ENCODE results near the gene RPL13A. TPM values are rescaled to one million over a fixed set of nuclear protein-coding genes. Genes with fewer than 3 reads are reported as not detected.

RPL13A gene
- total and polyA plus RNA-seq, 9 of the 15 experiments (the other 6 are each of a cell fraction or from before 2014, with no cell fraction given): 1,744 to 5,482 (median 2,949) TPM

DNA sequence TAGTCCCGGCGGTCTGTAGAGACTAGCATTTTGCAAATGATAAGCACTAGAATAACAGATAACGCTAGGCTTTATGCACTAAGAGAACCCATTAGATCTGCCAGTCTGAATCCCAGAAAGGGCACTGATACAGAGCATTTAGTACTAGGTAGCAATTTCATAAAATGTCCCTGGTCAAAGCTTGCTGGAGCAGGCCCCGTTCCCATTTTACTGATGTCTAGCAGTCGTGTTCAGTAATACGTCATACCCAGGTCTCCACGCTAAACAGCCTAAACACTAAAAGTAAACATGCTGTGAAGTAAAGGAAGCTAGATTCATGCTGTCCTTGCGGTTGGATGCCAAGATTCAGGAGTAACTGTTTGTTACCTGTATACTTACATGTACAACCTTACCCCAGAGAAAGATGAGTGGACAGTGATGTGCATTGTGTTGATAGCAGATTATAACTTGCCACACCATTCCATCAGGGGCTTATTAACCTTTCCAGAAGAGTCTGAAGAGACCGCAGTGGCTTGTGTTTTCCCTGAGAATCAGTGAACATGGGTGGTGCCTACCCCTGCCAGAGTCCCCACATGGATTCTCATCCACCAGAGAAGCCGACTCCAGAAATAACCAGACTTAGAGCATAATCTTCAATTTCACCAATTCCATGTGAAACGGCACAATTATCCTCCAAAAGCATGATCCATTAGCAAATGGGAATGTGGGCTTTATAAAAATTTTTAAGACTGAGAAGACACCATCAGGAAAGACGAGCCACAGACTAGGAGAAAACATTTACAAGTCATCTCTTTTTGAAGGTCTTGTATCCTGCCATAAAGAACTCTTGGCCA, 5.4 kb downstream of the RPL13A start (continued):
- peak; percentile 96 for TF ChIP-seq SUPT5H (IDR thresholded peaks at IDR 0.05)
- peak; percentile 87 for TF ChIP-seq THRB (CRISPR knock-in tag; conservative IDR thresholded peaks at IDR 0.05)
- TF ChIP-seq, protein P1, sequence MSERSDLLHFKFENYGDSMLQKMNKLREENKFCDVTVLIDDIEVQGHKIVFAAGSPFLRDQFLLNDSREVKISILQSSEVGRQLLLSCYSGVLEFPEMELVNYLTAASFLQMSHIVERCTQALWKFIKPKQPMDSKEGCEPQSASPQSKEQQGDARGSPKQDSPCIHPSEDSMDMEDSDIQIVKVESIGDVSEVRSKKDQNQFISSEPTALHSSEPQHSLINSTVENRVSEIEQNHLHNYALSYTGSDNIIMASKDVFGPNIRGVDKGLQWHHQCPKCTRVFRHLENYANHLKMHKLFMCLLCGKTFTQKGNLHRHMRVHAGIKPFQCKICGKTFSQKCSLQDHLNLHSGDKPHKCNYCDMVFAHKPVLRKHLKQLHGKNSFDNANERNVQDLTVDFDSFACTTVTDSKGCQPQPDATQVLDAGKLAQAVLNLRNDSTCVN (CRISPR knock-in tag; IDR thresholded peaks at IDR 0.05): 0 out of 2 replicates have a peak, but pooled peaks have one; percentile 1
- peak; percentile 97 for TF ChIP-seq ILF3 (IDR thresholded peaks at IDR 0.05; ENCODE audit: borderline replicate concordance)
- no peak for TF ChIP-seq EGR1 (conservative IDR thresholded peaks at IDR 0.05)
- 0 out of 2 replicates have a peak, but pooled peaks have one; percentile 66 for TF ChIP-seq ZNF609 (CRISPR knock-in tag; IDR thresholded peaks at IDR 0.05; ENCODE audit: borderline replicate concordance)
- TF ChIP-seq KDM5B (IDR thresholded peaks at IDR 0.05; ENCODE audit: insufficient replicate concordance, low read depth, low read length): peak; percentile 81
- no peak for TF ChIP-seq NFIX (CRISPR knock-in tag; IDR thresholded peaks at IDR 0.05; ENCODE audit: low read depth)
- TF ChIP-seq, protein P2, sequence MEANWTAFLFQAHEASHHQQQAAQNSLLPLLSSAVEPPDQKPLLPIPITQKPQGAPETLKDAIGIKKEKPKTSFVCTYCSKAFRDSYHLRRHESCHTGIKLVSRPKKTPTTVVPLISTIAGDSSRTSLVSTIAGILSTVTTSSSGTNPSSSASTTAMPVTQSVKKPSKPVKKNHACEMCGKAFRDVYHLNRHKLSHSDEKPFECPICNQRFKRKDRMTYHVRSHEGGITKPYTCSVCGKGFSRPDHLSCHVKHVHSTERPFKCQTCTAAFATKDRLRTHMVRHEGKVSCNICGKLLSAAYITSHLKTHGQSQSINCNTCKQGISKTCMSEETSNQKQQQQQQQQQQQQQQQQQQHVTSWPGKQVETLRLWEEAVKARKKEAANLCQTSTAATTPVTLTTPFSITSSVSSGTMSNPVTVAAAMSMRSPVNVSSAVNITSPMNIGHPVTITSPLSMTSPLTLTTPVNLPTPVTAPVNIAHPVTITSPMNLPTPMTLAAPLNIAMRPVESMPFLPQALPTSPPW (CRISPR knock-in tag; IDR thresholded peaks at IDR 0.05): no peak
- TF ChIP-seq, protein P3, sequence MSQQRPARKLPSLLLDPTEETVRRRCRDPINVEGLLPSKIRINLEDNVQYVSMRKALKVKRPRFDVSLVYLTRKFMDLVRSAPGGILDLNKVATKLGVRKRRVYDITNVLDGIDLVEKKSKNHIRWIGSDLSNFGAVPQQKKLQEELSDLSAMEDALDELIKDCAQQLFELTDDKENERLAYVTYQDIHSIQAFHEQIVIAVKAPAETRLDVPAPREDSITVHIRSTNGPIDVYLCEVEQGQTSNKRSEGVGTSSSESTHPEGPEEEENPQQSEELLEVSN (IDR thresholded peaks at IDR 0.05; ENCODE audit: borderline replicate concordance in 1 of 2, extremely low read depth in 1 of 2, insufficient read depth in 1 of 2, insufficient read length in 1 of 2, low read depth in 1 of 2, low read length in 1 of 2, poor library complexity in 1 of 2, severe bottlenecking in 1 of 2): no peak
- TF ChIP-seq POLR2A (conservative IDR thresholded peaks at IDR 0.05): peak; percentile 97
- peak; percentile 10; the same call in 1 of the 2 replicates for TF ChIP-seq ZNF75A (CRISPR knock-in tag; IDR thresholded peaks at IDR 0.05)
- TF ChIP-seq NCOA4 (IDR thresholded peaks at IDR 0.05; ENCODE audit: partially characterized antibody): no peak
- TF ChIP-seq RAD21 (CRISPR knock-in tag; conservative IDR thresholded peaks at IDR 0.05 in 1 of 2, IDR thresholded peaks at IDR 0.05 in 1 of 2): 0 out of 4 replicates have a peak, but pooled peaks of 1 of the 2 experiments have one; percentile 5
- peak; percentile 88 for TF ChIP-seq ESRRB (CRISPR knock-in tag; IDR thresholded peaks at IDR 0.05; ENCODE audit: borderline replicate concordance)
